Neural cell (in vitro differentiated cells): ENCODE results near the gene MYOG. TPM values are rescaled to one million over a fixed set of nuclear protein-coding genes. Genes with fewer than 3 reads are reported as not detected.

Experiments used
- H2AFZ ChIP-seq: fragments of 200-600, 300-800 bp; sonication (generic), shearing (Covaris generic); 2 replicates; pipeline ENCODE4 v1.6.0; 2014; ENCODE audit warnings: low read depth, mild to moderate bottlenecking, antibody characterized with exemption, low read length, moderate library complexity
- H3F3A ChIP-seq: fragments of 200-600 bp; shearing (Covaris generic); 2 replicates; pipeline ENCODE4 v1.6.1; 2016; ENCODE audit warnings: mild to moderate bottlenecking, moderate library complexity, mixed read lengths, antibody characterized with exemption, low read length; ENCODE audit not compliant: insufficient read depth, poor library complexity, severe bottlenecking
- H3K27ac ChIP-seq: fragments of 200-600, 300-800 bp; sonication (generic), shearing (Covaris generic); 2 replicates; pipeline ENCODE4 v1.5.1; 2014; ENCODE audit warnings: mild to moderate bottlenecking, low read length, moderate library complexity
- H3K27me3 ChIP-seq: fragments of 300-800, 200-600 bp; sonication (generic), shearing (Covaris generic); 2 replicates; pipeline ENCODE4 v1.6.0; 2014; ENCODE audit warnings: mild to moderate bottlenecking, low read depth, low read length, moderate library complexity; ENCODE audit not compliant: insufficient read depth
- H3K36me3 ChIP-seq: fragments of 300-800, 200-600 bp; sonication (generic), shearing (Covaris generic); 2 replicates; pipeline ENCODE4 v1.5.1; 2014; ENCODE audit warnings: mild to moderate bottlenecking, antibody characterized with exemption, low read length, moderate library complexity; ENCODE audit not compliant: insufficient read depth
- H3K4me2 ChIP-seq: fragments of 300-800, 200-600 bp; sonication (generic), shearing (Covaris generic); 2 replicates; pipeline ENCODE4 v1.6.0; 2014; ENCODE audit warnings: mild to moderate bottlenecking, low read length
- H3K4me3 ChIP-seq: fragments of 300-800, 200-600 bp; sonication (generic), shearing (Covaris generic); 2 replicates; pipeline ENCODE4 v1.5.1; 2014; ENCODE audit warnings: mild to moderate bottlenecking, low read length, moderate library complexity
- H3K79me2 ChIP-seq: fragments of 200-600 bp; shearing (Covaris generic); replicated peaks from 2 replicates; pipeline ENCODE4 v1.6.0; 2014; ENCODE audit warnings: mild to moderate bottlenecking, low read length, moderate library complexity; ENCODE audit not compliant: insufficient read depth
- H3K9ac ChIP-seq: fragments of 300-800, 200-600 bp; sonication (generic), shearing (Covaris generic); 2 replicates; pipeline ENCODE4 v1.6.1; 2016; ENCODE audit warnings: mild to moderate bottlenecking, low read length, mixed read lengths
- H3K9me2 ChIP-seq: fragments of 200-600 bp; shearing (Covaris generic); 2 replicates; pipeline ENCODE4 v1.6.1; 2016; ENCODE audit warnings: mild to moderate bottlenecking, low read length, mixed read lengths; ENCODE audit not compliant: insufficient read depth
- H3K9me3 ChIP-seq: fragments of 200-600, 300-800 bp; sonication (generic), shearing (Covaris generic); 2 replicates; pipeline ENCODE4 v1.6.1; 2016; ENCODE audit warnings: mild to moderate bottlenecking, mixed run types, low read length, moderate library complexity, mixed read lengths
- H4K20me1 ChIP-seq: fragments of 200-600 bp; shearing (Covaris generic); 2 replicates; pipeline ENCODE4 v1.6.1; 2016; ENCODE audit warnings: mild to moderate bottlenecking, mixed run types; ENCODE audit not compliant: insufficient read depth
- EP300 ChIP-seq: fragments of 450-650 bp; conservative IDR thresholded peaks from 2 replicates; pipeline ENCODE4 v1.6.1; 2014; ENCODE audit warnings: antibody characterized with exemption, mild to moderate bottlenecking, moderate library complexity; ENCODE audit not compliant: poor library complexity, severe bottlenecking
- EZH2 ChIP-seq: fragments of 200-600, 300-800 bp; shearing (Covaris generic), sonication (generic); IDR thresholded peaks from 2 replicates; pipeline ENCODE4 v1.6.1; 2014; ENCODE audit warnings: antibody characterized with exemption, low read length, borderline replicate concordance, mild to moderate bottlenecking; ENCODE audit not compliant: insufficient read depth, poor library complexity, severe bottlenecking
- MXI1 ChIP-seq: fragments of 450-650 bp; conservative IDR thresholded peaks from 2 replicates; pipeline ENCODE4 v1.6.1; 2014; ENCODE audit warnings: antibody characterized with exemption, mild to moderate bottlenecking; ENCODE audit not compliant: poor library complexity, severe bottlenecking
- POLR2AphosphoS5 ChIP-seq: IDR thresholded peaks from 2 replicates; pipeline ENCODE4 v1.6.1; 2012
- RAD21 ChIP-seq: fragments of 450-650 bp; conservative IDR thresholded peaks from 2 replicates; pipeline ENCODE4 v1.6.1; 2014; ENCODE audit warnings: antibody characterized with exemption, mild to moderate bottlenecking, moderate library complexity
- SMC3 ChIP-seq: fragments of 450-650 bp; conservative IDR thresholded peaks from 2 replicates; pipeline ENCODE4 v1.6.1; 2014; ENCODE audit warnings: antibody characterized with exemption, mild to moderate bottlenecking, moderate library complexity; ENCODE audit not compliant: poor library complexity
- TAF1 ChIP-seq: IDR thresholded peaks from 2 replicates; pipeline ENCODE4 v1.6.1; 2012; ENCODE audit warnings: low read depth
- polyA plus RNA-seq: library from polyadenylated mRNA; depleted of rRNA; stranded (reverse); fragments of >200 nt; gene quantifications from 2 replicates; pipeline ENCODE4 v1.2.3, GENCODE V29; 2014
- TF ChIP-seq, protein P1 (sequence below): fragments of 450-650 bp; IDR thresholded peaks from 2 replicates; pipeline ENCODE4 v1.5.1; 2014; ENCODE audit warnings: antibody characterized with exemption, mild to moderate bottlenecking, moderate library complexity; ENCODE audit not compliant: poor library complexity, severe bottlenecking
- TF ChIP-seq, protein P2 (sequence below): IDR thresholded peaks from 2 replicates; pipeline ENCODE4 v1.6.1; 2012; ENCODE audit warnings: borderline replicate concordance

The MYOG gene
- polyA plus RNA-seq, 1 donor from 2014 or later, result not detected

DNA sequence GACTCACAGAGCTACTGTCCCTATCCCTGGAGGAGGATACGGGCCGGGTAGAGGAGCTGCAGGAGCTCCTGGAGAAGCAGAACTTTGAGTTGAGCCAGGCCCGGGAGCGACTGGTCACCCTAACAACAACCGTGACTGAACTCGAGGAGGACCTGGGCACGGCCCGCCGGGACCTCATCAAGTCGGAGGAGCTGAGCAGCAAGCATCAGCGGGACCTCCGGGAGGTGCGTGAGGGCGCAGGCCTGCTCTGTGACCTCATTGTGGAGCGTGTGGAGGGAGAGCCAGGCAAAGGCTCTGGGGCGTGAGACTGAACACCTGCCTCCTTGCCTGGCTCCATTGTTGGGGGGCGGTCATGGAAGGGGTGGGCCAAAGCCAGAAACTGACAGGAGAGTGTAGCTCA is 40.5 kb downstream of the MYOG start:
- H3K9ac ChIP-seq, result no peak overlapping the region
- no peaks in the 10 kb centered on the region for H3K79me2 ChIP-seq
- no peak overlapping the region for H3K4me2 ChIP-seq
- H2AFZ ChIP-seq, result no peak overlapping the region
- H3F3A ChIP-seq, result no peaks in the 10 kb centered on the region
- H3K4me3 ChIP-seq, result no peak overlapping the region
- no peaks in the 10 kb centered on the region for H3K9me2 ChIP-seq
- no peaks in the 10 kb centered on the region for H3K27me3 ChIP-seq
- H3K36me3 ChIP-seq, result no peaks in the 10 kb centered on the region
- H3K9me3 ChIP-seq, result no peaks in the 10 kb centered on the region
- no peak overlapping the region for H3K27ac ChIP-seq
- TF ChIP-seq EZH2 (no peak), EP300 (no peak), SMC3 (no peak), TAF1 (no peak), RAD21 (no peak), MXI1 (no peak), POLR2AphosphoS5 (no peak)
- TF ChIP-seq, protein P1, sequence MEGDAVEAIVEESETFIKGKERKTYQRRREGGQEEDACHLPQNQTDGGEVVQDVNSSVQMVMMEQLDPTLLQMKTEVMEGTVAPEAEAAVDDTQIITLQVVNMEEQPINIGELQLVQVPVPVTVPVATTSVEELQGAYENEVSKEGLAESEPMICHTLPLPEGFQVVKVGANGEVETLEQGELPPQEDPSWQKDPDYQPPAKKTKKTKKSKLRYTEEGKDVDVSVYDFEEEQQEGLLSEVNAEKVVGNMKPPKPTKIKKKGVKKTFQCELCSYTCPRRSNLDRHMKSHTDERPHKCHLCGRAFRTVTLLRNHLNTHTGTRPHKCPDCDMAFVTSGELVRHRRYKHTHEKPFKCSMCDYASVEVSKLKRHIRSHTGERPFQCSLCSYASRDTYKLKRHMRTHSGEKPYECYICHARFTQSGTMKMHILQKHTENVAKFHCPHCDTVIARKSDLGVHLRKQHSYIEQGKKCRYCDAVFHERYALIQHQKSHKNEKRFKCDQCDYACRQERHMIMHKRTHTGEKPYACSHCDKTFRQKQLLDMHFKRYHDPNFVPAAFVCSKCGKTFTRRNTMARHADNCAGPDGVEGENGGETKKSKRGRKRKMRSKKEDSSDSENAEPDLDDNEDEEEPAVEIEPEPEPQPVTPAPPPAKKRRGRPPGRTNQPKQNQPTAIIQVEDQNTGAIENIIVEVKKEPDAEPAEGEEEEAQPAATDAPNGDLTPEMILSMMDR, result no peak
- TF ChIP-seq, protein P2, sequence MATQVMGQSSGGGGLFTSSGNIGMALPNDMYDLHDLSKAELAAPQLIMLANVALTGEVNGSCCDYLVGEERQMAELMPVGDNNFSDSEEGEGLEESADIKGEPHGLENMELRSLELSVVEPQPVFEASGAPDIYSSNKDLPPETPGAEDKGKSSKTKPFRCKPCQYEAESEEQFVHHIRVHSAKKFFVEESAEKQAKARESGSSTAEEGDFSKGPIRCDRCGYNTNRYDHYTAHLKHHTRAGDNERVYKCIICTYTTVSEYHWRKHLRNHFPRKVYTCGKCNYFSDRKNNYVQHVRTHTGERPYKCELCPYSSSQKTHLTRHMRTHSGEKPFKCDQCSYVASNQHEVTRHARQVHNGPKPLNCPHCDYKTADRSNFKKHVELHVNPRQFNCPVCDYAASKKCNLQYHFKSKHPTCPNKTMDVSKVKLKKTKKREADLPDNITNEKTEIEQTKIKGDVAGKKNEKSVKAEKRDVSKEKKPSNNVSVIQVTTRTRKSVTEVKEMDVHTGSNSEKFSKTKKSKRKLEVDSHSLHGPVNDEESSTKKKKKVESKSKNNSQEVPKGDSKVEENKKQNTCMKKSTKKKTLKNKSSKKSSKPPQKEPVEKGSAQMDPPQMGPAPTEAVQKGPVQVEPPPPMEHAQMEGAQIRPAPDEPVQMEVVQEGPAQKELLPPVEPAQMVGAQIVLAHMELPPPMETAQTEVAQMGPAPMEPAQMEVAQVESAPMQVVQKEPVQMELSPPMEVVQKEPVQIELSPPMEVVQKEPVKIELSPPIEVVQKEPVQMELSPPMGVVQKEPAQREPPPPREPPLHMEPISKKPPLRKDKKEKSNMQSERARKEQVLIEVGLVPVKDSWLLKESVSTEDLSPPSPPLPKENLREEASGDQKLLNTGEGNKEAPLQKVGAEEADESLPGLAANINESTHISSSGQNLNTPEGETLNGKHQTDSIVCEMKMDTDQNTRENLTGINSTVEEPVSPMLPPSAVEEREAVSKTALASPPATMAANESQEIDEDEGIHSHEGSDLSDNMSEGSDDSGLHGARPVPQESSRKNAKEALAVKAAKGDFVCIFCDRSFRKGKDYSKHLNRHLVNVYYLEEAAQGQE, result no peak
- H4K20me1 ChIP-seq, result no peaks in the 10 kb centered on the region

DNA sequence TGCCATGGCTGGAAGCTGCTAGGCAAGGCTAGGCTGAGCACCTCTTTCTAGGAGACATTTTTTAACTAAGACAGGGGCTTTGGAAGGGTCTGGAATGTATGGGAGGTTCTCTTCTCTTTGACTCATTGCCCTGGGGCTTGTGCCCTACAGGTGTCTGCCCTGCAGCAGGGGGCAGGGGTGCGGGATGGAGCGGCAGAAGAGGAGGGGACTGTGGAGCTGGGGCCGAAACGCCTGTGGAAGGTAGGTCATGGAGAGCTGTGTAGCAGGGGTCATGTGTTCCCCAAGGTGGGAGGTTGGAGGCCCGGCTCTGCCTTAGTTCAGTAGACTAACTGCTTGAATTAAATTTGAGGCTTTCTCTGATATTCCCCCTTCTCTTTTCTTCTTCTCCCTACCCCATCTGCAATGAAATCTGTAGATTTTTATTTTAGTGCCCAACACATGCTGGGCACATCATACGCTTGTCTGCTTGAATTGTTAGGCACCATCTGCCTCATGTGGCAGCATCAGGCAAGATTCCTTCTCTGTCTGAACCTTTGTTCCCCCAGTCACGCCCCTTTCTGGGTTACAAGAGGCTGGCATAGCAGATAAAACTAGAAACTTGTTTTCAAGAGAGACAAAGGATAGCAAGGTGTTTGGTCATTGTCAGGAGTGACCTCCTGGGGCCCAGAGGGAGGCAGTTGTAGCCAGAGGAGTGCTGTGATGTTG is 41.1 kb downstream of the MYOG start:
- H3K27me3 ChIP-seq, result no peaks in the 10 kb centered on the region
- H4K20me1 ChIP-seq, result no peaks in the 10 kb centered on the region
- no peaks in the 10 kb centered on the region for H3K9me2 ChIP-seq
- H3K4me3 ChIP-seq, result no peak overlapping the region
- no peak overlapping the region for H3K9ac ChIP-seq
- H3K36me3 ChIP-seq, result no peaks in the 10 kb centered on the region
- no peaks in the 10 kb centered on the region for H3F3A ChIP-seq
- H3K79me2 ChIP-seq, result no peaks in the 10 kb centered on the region
- no peak overlapping the region for H3K4me2 ChIP-seq
- no peak overlapping the region for H3K27ac ChIP-seq
- no peak overlapping the region for H2AFZ ChIP-seq
- TF ChIP-seq EP300, result no peak
- TF ChIP-seq EZH2, result no peak
- H3K9me3 ChIP-seq, result no peaks in the 10 kb centered on the region
